HuH-7 (cell line): Measurements from ENCODE around the gene FALEC.

Source experiments
- DNase-seq: peaks from one replicate; pipeline ENCODE4 v3.0.0; 2011; ENCODE audit warnings: low spot score

The FALEC gene

DNA sequence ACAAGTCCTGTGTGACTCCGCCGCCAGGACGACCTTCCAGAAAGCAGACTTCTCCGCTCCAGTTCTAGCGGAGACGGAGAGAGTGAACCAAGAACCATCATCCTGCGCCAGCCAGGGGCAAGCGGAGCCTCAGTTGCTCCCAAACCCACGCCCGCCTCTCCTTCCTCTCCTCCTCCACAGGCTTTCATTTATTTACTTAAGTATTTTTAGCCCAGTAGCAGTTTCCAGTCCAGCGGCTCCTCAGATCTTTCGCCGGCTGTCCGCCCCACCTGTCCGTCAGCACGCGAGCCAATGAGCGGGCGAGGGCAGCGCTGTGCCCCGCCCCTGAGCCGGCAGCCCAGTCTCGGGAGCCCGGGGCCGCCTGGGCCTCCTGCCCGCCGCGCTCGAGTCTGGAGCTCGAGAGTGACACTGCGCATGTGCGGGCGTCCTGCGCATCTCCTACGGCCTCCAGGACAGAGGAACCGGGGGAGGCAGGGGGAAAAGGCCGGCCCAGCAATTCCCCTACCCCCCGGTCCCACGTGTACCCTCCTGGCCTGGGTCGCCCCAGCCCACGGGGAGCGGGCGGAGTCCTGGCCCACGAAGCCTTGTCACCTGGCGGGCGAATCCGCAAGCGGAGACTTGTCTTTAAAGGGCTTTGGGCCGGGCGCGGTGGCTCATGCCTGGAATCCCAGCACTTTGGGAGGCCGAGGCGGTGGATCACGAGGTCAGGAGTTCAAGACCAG, at the start of gene FALEC:
Gene FALEC (plus strand): TSS at position 425 of the 722 bp plus-strand sequence.
- DNase-seq = peak; percentile 93

DNA sequence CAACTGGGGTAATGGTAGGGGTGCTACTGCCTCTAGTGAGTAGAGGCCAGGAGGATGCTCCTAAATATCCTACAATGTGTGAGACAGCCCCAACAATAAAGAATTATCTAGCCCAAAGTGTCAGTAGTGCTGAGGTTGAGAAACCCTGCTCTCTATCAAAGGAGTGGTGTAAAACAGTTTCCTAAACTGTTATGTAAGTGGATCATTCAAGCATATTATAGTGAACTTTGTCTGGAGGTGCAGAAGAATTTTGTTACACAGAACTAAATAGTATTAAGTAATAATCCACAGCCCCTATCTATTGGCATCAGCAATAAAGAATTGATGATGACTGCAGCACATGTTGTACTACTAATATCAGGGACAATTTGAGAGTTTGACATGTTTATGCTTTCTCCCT, 48.6 kb upstream of the FALEC start:
- DNase-seq = no peak

DNA sequence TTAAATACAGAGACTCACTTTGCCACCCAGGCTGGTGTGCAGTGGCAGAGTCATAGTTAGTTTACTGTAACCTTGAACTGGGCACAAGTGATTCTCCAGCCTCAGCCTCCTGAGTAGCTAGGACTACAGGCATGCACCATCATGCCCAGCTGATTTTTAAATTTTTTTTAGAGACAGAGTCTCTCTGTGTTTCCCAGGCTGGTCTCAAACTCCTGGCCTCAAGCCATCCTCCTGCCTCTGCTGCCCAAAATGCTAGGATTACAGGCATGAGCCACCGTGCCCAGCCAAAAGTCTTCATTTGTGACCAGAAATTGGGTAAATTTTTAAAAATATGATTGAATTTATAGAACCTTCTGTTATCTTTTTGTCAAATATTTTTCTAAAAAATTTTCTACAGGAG, 46.3 kb upstream of the FALEC start:
- no peak for DNase-seq

DNA sequence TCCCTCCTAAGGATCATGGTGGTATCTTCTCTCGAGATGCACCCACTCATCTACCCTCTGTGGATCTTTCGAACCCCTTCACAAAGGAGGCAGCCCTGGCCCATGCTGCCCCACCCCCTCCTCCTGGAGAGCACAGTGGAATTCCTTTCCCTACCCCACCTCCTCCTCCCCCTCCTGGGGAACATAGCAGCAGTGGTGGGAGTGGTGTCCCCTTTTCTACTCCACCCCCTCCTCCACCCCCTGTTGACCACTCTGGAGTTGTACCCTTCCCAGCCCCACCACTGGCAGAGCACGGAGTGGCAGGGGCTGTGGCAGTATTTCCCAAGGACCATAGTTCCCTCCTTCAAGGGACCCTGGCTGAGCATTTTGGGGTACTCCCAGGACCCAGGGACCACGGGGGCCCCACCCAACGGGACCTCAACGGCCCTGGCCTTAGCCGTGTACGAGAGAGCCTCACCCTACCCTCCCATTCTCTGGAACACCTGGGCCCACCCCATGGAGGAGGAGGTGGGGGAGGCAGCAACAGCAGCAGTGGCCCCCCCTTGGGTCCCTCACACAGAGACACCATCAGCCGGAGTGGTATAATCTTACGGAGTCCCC, 42.9 kb upstream of the FALEC start:
- no peak for DNase-seq

DNA sequence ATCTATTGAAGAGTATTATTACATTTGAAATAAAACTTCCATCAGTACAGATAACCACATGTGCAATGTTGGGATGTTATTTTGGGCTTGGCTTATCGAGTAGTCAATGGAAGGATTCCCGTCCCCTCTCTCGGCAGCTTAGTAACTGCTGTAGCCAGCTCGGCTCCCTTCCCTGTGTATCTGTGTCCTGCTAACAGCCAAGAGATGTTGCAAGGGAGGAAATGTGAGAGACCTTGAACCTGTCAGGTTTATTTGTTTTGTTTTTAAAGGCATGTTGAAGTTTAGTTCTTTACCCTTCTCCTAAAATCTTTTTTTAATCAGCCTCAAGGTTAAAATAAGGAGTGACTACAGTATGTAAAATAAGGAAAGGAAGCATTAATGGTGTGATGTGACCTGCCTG, 41.9 kb upstream of the FALEC start:
- no peak for DNase-seq

DNA sequence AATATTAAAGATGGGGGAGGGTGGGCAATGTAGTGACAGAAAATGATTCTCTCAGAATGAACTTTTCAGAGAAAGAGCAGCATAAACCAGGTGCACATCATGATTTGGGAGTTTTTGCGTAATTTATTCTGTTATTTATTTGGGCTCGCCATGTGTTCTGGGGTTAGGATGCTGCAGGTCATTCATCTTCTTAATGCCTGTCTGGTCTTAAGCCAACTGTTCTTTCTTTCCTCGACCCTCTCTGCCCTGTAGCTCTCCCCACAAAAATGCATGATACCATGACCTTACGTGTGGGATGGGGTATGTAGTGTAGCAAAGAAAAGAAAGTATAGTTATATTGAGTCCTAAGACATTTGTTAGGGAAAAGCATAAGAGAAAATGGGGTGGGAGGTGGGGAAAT, 40.7 kb upstream of the FALEC start:
- DNase-seq = no peak

DNA sequence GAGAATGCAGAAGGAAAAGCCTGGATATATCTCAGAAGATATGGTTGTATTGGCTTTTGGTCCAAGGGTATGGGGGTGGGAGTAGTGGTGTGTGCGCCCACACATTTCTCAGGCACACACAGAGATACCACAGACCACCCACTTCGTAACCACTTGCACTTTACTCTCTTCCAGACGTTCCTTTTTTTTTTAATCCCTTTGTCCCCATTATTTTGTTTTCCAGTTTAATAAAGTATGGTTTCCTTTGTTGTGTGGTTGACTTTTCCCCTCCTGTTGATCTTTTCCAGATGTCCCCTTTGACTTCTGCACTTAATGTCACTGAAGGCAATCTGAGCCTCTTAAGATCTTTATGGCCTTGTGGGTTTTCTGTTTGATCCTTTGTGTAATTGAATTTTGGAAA, 38.8 kb upstream of the FALEC start:
- no peak for DNase-seq

DNA sequence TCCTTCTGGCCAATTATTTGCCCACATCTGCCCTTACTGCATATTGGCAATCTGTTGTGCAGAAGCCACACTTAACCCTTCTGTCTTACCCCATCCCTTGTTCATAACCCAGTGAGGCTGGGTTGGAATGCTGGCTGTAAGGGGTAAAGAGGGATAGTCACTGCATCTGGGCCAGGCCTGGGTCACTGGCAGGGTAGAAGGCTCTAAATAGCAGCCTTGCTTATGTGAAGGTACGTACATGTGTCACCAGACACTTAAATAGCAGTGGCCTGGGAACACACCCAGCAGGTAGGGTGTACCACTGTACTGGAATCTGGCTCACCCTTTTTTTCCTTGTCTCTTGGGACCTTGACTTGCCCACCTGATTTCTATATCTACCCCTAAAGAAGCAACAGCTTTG, 38.2 kb upstream of the FALEC start:
- no peak for DNase-seq

DNA sequence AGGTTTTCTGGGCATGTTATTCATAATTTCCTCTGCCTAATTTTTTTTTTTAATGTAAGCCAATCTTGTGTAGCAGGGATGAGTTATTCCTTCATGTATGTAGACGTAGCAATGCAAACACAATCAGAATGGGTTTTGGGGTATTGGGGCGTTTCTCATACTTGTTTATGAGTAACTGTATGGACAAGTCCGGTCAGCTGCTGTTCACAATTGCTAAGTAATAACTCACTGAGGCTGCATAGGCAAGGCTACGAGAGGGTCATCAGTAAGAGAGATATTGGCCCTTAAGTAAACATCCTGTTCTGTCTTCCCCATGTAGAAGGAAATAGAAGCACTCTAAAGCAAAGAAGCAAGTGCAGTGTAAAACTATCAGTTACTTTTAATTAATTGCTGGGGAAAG, 37.8 kb upstream of the FALEC start:
- DNase-seq = no peak

DNA sequence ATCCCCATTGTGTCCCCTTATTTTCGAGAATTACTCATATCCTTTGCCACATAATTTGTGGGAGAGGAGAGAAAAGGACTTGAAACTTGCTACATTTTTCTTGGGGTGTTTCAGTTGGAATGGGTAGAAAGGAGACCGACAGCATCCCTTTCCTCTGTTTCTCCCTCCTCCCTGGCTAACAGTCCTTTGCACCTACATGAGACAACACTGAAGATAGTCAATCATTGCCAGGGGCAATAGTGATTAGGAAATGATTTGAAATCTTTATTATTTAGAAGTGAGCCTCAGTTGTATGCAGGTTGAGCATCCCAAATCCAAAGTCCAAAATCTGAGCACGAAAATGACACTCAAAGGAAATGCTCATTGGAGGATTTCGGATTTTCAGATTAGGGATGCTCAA, 36.2 kb upstream of the FALEC start:
- no peak for DNase-seq

DNA sequence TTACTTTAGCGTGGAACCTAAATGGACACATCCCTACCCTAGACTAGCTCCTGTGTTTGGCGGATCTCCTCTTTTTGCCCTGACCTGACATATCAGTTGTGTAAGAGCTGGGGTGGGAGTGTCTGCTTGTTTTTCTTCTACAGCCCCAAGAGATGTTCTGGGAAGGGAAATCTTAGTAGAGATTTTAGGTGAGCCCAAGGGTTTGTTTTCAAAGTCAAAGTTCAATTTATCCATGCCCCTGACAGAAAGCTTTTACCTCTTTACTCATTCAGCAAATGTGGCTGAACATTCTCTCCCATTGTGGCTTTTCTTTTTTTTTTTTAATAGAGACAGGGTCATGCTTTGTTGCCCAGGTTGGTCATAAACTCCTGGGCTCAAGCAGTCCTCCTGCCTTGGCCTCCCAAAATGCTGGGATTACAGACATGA, 35.6 kb upstream of the FALEC start:
- DNase-seq = peak; percentile 54

DNA sequence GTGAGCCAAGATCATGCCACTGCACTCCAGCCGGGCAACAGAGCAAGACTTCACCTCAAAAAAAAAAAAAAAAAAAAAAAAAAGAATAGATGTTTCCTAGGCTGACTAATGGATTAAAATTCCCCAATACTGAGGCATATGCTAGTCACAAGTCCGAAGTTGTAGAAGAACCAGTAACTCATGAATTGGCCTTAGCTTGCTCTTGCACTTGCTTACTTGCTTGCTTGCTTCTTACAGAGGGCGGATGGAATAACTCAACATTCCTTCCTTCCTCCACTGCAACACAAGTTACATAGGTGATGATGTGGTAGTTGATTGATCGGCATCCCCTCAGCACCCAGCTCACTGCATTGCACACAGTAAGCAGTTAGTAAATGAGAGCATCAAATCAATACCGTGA, 31.1 kb upstream of the FALEC start:
- no peak for DNase-seq

DNA sequence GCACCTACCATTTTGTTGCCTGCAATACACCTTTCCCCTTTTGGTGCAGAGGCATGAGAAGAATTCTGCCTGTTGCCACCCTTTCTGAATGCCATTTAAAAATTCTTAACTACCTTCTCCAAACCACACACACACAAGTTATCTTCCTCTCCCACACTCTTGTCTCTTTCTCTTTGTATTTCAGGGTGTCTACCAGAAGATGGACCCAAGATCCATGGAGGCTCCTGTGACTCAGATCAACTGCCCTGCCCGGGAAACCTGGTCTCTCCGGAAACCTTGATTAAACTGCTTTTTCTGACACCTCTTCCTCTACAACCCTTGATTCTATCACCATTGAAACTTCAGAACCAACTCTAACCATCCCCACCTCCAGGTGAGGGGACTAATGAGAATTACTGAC, 30.7 kb upstream of the FALEC start:
- no peak for DNase-seq

DNA sequence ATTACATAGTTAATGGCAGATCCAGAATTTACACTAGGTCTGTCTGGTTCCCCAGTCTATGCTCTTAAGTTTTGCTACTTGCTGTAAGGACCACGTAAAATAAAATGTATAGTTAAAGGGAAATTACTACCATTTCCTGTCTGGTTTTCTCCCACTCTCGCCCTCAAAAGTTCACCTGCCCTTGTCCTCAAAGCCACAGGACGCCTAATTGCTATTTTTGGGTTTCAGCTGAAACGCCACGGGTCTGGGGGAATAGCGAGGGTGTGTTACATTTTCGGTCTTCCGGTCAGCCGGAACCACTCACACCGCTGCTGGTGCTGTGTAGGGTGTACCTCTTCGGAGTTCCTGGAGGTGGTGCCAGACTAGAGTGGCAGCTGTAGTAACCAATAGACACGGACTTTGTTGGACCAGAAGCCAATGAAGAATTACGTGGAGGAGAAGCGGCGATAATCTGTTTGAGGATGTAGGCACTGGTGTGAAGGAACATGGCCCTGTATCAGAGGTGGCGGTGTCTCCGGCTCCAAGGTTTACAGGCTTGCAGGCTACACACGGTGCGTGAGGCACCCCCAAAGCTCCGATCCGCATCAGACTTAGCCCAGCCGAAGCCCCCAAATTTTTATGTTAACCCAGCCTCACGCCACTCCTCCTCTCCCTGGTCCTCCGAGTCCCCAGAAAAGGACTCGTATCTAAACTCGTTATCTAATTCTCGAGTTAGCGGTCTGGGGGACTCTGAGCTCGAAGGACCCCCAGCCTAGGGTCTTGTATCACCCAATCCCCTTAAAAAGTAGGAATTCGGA, 28.4 kb upstream of the FALEC start, which contains the start of gene TARS2:
Gene TARS2 (plus strand): TSS at position 454 of the 797 bp plus-strand sequence. CDS start 32 bp downstream, at position 486.
- peak; percentile 85 for DNase-seq

DNA sequence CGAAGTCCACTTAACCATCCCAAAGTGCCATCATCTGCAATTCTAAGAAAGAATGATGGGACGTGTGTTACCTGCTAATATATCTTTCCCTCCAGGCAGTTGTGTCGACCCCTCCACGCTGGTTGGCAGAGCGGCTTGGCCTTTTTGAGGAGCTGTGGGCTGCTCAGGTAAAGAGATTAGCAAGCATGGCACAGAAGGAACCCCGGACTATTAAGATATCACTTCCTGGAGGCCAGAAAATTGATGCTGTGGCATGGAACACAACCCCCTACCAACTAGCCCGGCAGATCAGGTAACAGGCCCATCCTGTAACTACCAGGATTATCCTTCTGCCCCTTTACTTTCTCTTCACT, 27.8 kb upstream of the FALEC start:
- no peak for DNase-seq

DNA sequence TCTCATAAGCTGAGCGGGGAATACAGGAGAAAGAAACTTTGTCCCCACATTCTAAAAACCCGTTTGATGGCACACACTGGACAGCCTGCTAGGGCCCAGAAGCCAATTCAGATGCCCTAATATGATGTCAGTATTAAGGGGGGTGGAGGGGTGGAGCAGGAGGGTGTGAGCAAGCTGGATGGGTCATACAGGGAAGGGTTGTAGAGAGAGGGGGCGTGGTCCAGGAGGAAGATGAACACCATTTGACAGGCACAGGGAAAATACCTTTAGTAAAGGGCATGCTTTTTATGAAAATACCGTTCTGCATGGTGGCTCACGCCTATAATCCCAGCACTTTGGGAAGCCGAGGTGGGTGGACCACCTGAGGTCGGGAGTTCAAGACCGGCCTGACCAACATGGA, 22.4 kb upstream of the FALEC start:
- DNase-seq = no peak

DNA sequence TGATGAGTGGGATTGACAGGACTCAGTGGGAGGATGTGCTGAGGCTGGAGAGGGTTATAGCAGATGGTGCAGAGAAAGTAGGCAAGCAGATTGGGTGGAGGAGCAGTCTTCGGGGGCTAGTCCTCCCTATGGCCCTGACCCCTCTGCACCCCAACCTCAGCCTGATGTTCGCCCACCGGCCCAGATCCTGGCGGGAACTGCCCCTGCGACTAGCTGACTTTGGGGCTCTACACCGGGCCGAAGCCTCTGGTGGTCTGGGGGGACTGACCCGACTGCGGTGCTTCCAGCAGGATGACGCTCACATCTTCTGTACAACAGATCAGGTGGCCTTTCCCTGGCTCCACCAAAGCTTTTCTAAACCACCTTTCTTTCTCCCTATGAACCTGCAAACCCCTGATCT, 17.2 kb upstream of the FALEC start:
- no peak for DNase-seq

DNA sequence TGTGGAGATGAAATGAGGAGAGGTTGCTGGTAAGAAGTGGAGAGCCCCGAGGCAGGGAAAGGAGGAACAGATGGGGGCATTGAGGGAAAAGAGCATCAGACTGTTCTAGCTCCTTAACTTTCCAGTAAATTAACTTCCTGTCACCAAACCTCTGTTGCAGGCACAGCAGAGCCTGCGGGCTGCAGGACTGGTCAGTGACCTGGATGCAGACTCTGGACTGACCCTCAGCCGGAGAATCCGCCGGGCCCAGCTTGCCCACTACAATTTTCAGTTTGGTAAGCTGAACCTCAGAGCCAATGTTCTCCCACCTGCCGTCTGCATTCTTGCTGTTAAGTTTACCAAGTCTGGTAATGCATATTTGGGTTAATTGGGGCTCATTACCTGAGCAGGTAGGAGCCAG, 10.1 kb upstream of the FALEC start:
- no peak for DNase-seq

DNA sequence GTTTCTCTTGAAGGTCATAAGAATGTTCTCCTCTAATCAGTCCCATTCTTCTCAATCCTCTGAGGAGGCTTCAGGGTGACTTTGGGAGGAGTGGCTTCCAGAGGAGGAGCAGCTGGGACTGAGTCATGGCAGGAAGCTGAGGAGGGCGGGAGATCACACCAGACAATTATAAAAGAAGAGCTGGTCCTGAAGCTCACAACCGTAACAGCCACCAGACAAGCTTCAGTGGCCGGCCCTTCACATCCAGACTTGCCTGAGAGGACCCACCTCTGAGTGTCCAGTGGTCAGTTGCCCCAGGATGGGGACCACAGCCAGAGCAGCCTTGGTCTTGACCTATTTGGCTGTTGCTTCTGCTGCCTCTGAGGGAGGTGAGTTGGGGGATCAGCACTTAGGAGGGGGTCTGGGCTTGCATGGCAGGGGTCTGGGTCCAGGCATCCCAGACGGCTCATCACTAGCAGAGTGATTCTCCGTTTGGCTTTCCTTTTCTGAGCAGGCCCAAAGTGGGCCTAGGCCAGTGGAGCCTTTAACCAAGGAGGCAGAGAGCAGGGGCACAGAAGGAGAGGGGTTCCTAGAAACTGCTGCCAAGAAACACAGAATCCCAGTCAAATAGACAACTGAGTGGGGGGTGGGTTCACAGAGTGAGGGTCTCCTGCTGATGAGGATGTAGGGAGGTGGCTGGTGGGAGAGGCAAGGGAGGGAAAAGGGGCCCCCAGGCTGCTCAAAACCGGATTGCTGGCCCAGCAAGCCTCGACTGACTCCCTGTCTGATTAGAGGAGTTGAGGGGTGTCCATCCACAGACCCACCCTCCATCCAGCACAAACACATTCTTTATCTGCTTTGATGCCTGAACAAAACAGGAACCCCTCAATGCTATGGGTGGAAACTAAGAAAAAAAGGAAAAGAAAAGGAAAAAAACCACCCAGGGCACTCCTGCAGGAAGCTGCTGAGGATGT, 7.4 kb upstream of the FALEC start, which contains the start of gene ECM1:
Gene ECM1 (plus strand): TSS at position 198 of the 953 bp plus-strand sequence. CDS start 101 bp downstream, at position 299.
- no peak for DNase-seq

DNA sequence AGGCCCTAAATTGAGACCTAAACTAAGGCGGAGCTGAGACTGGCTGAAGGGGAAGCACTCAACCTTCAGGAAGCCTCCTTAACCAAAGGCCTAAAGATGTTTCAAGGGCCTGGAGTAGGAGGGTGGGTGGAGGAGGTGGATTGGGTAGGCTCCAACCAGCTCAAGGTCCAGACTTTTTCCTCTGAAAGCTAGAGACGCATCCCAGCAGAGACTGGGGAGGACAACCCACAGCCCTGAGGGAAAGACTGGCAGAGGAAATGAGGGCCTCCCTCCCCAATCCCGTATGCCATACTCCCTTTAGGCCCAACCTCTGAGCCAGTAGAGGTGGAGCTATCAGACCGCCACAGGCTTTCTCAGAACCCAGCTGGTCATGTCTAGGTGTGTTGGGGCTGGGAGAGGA, 6.6 kb upstream of the FALEC start:
- no peak for DNase-seq

DNA sequence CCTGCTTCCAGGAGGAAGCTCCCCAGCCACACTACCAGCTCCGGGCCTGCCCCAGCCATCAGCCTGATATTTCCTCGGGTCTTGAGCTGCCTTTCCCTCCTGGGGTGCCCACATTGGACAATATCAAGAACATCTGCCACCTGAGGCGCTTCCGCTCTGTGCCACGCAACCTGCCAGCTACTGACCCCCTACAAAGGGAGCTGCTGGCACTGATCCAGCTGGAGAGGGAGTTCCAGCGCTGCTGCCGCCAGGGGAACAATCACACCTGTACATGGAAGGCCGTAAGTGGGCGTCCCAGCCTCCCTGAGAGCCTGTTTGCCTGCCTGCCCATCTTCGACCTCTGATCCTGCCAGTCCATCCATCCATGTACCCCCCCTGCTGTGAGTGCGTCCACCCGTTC, 4.0 kb upstream of the FALEC start:
- DNase-seq = no peak
